ENCODE data around the gene TECTA. TPM values are rescaled to one million over a fixed set of nuclear protein-coding genes. Genes with fewer than 3 reads are reported as not detected.

The TECTA gene
- polyA plus RNA-seq, 1 donor from 2014 or later, result not detected

DNA sequence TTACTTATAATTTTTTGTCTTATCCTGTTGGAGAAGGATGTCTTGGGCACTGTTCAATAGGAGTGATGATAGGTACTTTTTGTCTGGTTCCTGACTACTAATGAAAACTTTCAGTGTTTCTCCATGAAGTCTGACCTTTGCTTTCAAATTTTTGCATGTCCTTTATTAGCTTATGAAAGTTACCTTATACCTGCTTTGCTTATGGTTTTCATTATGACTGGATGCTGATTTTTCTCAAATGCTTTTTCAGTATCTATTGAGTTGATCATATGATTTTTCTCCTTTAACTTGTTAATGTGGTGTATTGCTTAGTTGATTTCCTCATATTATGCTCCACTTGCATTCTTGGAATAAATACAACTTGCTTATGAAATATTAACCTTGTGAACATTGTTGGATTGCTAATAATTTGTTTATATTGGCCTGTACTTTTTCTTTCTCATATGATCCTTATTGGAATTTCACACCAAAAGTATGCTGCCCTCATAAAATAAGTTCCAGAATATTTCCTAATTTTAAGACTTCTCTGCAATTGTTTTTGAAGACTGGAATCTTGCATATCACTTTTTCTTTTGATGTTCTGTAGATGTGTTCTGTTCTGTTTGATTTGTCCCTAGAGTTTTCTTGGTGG, 106.6 kb downstream of the TECTA start:
- H3K4me3 Mint-ChIP-seq, result no peak overlapping the region
- no peak overlapping the region for H3K27ac Mint-ChIP-seq

GRCh38 chr11:121210445-121211080, 109.5 kb downstream of the TECTA start:
- Mint-ChIP-seq H3K36me3 (no peaks in the 10 kb centered on the region), H3K27me3 (no peaks in the 10 kb centered on the region), H3K4me3 (no peak overlapping the region), H3K27ac (no peak overlapping the region), H3K9me3 (no peaks in the 10 kb centered on the region), H3K4me1 (peaks cover 0 to 2% (median 0%) of the 10 kb centered on the region in 3 donors)

More for the DNA sequence above, 106.6 kb downstream of the TECTA start:
- Mint-ChIP-seq H3K27me3 (no peaks in the 10 kb centered on the region), H3K4me1 (no peaks in the 10 kb centered on the region), H3K36me3 (no peaks in the 10 kb centered on the region), H3K9me3 (no peaks in the 10 kb centered on the region)

GRCh38 chr11:121211626-121212025, 110.6 kb downstream of the TECTA start:
- Mint-ChIP-seq H3K27me3 (no peaks in the 10 kb centered on the region), H3K9me3 (no peaks in the 10 kb centered on the region), H3K27ac (no peak overlapping the region)

DNA sequence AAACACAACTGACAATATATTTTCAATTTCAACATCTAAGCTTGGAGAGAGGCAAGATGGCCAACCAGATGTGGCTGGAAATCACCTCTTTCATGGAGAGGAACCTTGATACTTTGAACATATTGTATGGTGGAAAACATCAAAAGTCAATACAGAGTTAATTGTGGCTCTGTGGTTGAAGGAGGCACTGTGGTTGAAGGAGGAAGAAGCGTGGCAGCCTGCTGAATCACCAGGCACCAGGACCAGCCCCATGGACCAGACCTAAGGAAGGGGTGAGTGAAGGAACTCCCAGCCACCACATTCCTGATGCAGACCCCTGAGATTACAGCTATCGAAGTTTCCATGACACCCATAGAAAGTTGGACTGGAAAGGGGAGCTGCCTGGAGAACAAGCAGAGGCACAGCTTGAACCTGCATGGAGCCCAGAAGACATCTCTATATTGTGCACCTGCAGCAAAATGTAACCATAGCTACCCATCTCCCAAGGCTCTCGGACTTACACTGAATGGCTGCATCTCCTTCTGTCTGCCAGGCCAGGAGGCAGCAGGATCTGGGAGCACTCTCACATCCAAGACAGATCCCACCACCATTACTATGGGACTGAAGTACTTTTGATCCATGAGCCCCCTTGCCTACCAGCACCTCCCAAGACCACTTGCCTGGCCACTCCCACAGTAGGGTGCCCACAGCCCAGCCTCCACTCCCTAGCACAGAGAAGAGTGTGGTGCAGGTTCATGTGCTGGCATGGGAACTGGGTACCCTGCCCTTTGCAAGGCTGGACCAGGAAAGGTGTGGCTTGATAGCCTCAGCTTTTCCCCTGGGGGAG, 111.7 kb downstream of the TECTA start:
- Mint-ChIP-seq H3K4me1 (peaks cover 0 to 2% (median 0%) of the 10 kb centered on the region in 3 donors), H3K4me3 (no peak overlapping the region), H3K9me3 (no peaks in the 10 kb centered on the region), H3K36me3 (no peaks in the 10 kb centered on the region), H3K27me3 (no peaks in the 10 kb centered on the region), H3K27ac (no peak overlapping the region)

More at GRCh38 chr11:121211626-121212025, 110.6 kb downstream of the TECTA start:
- Mint-ChIP-seq H3K4me1 (peaks cover 0 to 2% (median 0%) of the 10 kb centered on the region in 3 donors), H3K4me3 (no peak overlapping the region), H3K36me3 (no peaks in the 10 kb centered on the region)

GRCh38 chr11:121213362-121213893, 112.4 kb downstream of the TECTA start:
- H3K4me1 Mint-ChIP-seq, result peaks cover 0 to 2% (median 0%) of the 10 kb centered on the region in 3 donors
- H3K4me3 Mint-ChIP-seq, result no peak overlapping the region
- H3K27me3 Mint-ChIP-seq, result no peaks in the 10 kb centered on the region
- no peaks in the 10 kb centered on the region for H3K36me3 Mint-ChIP-seq
- H3K27ac Mint-ChIP-seq, result no peak overlapping the region
- no peaks in the 10 kb centered on the region for H3K9me3 Mint-ChIP-seq

DNA sequence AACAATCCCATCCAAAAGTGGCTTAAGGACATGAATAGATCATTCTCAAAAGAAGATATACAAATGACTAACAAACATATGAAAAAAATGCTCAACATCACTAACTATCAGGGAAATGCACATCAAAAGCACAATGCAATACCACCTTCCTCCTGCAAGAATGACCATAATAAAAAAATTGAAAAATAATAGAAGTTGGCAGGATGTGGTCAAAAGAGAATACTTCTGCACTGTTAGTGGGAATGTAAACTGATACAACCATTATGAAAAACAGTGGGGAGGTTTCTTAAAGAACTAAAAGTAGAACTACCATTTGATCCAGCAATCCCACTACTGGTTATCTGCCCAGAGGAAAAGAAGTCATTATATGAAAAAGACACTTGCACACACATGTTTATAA, 113.8 kb downstream of the TECTA start:
- Mint-ChIP-seq H3K36me3 (no peaks in the 10 kb centered on the region), H3K27me3 (no peaks in the 10 kb centered on the region), H3K9me3 (no peaks in the 10 kb centered on the region), H3K27ac (no peak overlapping the region), H3K4me3 (no peak overlapping the region), H3K4me1 (peaks cover 0 to 2% (median 0%) of the 10 kb centered on the region in 3 donors)

GRCh38 chr11:121221496-121222200, 120.6 kb downstream of the TECTA start:
- Mint-ChIP-seq H3K27me3 (peaks cover 2% of the 10 kb centered on the region), H3K36me3 (no peaks in the 10 kb centered on the region), H3K4me1 (no peaks in the 10 kb centered on the region), H3K27ac (no peak overlapping the region), H3K9me3 (no peaks in the 10 kb centered on the region), H3K4me3 (no peak overlapping the region)

- no peak overlapping the region for H3K27ac Mint-ChIP-seq
- no peaks in the 10 kb centered on the region for H3K36me3 Mint-ChIP-seq
- peaks cover 0 to 4% (median 2%) of the 10 kb centered on the region in 3 donors for H3K9me3 Mint-ChIP-seq
- no peaks in the 10 kb centered on the region for H3K4me1 Mint-ChIP-seq
- H3K4me3 Mint-ChIP-seq, result no peak overlapping the region
- peaks cover 4% of the 10 kb centered on the region for H3K27me3 Mint-ChIP-seq
These were observed 122.1 kb downstream of the TECTA start for GRCh38 chr11:121223161-121223560.

- peaks cover 0 to 4% (median 2%) of the 10 kb centered on the region in 3 donors for H3K9me3 Mint-ChIP-seq
- H3K4me3 Mint-ChIP-seq, result no peak overlapping the region
- no peak overlapping the region for H3K27ac Mint-ChIP-seq
- H3K4me1 Mint-ChIP-seq, result no peaks in the 10 kb centered on the region
- peaks cover 6% of the 10 kb centered on the region for H3K27me3 Mint-ChIP-seq
- no peaks in the 10 kb centered on the region for H3K36me3 Mint-ChIP-seq
These were observed 124.3 kb downstream of the TECTA start for GRCh38 chr11:121225382-121225781.

- Mint-ChIP-seq H3K4me1 (no peaks in the 10 kb centered on the region), H3K9me3 (peaks cover 0 to 4% (median 2%) of the 10 kb centered on the region in 3 donors), H3K4me3 (no peak overlapping the region), H3K27ac (no peak overlapping the region), H3K36me3 (no peaks in the 10 kb centered on the region), H3K27me3 (peaks cover 8% of the 10 kb centered on the region)
These were observed 125.6 kb downstream of the TECTA start for GRCh38 chr11:121226415-121227263.

GRCh38 chr11:121228851-121229250, 127.8 kb downstream of the TECTA start:
- Mint-ChIP-seq H3K4me3 (no peak overlapping the region), H3K9me3 (peaks cover 0 to 4% (median 2%) of the 10 kb centered on the region in 3 donors), H3K36me3 (no peaks in the 10 kb centered on the region), H3K4me1 (no peaks in the 10 kb centered on the region), H3K27ac (no peak overlapping the region), H3K27me3 (peaks cover 8% of the 10 kb centered on the region)

GRCh38 chr11:121229495-121230215, 128.6 kb downstream of the TECTA start:
- no peaks in the 10 kb centered on the region for H3K4me1 Mint-ChIP-seq
- no peak overlapping the region for H3K4me3 Mint-ChIP-seq
- no peak overlapping the region for H3K27ac Mint-ChIP-seq
- peaks cover 12% of the 10 kb centered on the region for H3K27me3 Mint-ChIP-seq
- no peaks in the 10 kb centered on the region for H3K36me3 Mint-ChIP-seq
- peaks cover 0 to 4% (median 2%) of the 10 kb centered on the region in 3 donors for H3K9me3 Mint-ChIP-seq

- Mint-ChIP-seq H3K27ac (no peak overlapping the region), H3K9me3 (peaks cover 0 to 4% (median 2%) of the 10 kb centered on the region in 3 donors), H3K36me3 (peaks cover under 1% of the 10 kb centered on the region), H3K4me1 (peaks cover 9 to 12% (median 11%) of the 10 kb centered on the region in 3 donors), H3K27me3 (peaks cover 11% of the 10 kb centered on the region), H3K4me3 (no peak overlapping the region)
These were observed 130.7 kb downstream of the TECTA start for GRCh38 chr11:121231576-121232278.

All from IgD-negative memory B cell (primary cell).